Peyer's patch (tissue), 4 donors: ENCODE measurements around the gene DCLK1.

ENCODE experiments used
- POLR2A ChIP-seq, 2 donors: fragments of 450-650 bp; IDR thresholded peaks; one replicate each; pipeline ENCODE4 v1.5.1; 2017; ENCODE audit warnings: antibody characterized with exemption in 2 of 2, mild to moderate bottlenecking in 2 of 2, moderate library complexity in 2 of 2
- TF ChIP-seq, protein P1 (sequence below), 6 experiments: fragments of 450-650 bp in 4 of 6; fragments of 200-600 bp in 2 of 6; sonication (generic) in 1 of 6; IDR thresholded peaks; one replicate each; pipeline ENCODE4 v1.5.1; 2017 to 2019; ENCODE audit warnings: antibody characterized with exemption in 6 of 6, mild to moderate bottlenecking in 3 of 6, moderate library complexity in 1 of 6

DNA sequence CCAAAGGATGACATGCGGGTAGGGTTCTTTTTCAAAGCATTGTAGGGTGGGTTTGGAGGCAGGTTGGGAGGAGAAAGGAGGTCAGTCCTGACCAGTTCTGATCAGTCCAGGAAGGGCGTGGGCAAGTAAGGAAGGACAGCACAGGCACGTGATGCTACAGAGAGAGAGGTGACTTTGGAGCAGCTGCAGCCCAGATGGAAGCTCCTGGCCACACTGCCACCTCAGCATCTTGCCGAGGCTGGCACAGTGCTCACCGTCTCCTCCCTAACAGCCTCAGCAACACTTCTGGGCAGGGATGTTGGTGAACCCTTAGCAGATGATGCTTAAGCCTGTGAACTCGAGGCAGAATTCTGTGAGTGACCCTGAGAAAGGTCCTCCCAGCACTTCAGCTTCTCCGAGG lies 155.1 kb downstream of the DCLK1 start:
- TF ChIP-seq, protein P1, sequence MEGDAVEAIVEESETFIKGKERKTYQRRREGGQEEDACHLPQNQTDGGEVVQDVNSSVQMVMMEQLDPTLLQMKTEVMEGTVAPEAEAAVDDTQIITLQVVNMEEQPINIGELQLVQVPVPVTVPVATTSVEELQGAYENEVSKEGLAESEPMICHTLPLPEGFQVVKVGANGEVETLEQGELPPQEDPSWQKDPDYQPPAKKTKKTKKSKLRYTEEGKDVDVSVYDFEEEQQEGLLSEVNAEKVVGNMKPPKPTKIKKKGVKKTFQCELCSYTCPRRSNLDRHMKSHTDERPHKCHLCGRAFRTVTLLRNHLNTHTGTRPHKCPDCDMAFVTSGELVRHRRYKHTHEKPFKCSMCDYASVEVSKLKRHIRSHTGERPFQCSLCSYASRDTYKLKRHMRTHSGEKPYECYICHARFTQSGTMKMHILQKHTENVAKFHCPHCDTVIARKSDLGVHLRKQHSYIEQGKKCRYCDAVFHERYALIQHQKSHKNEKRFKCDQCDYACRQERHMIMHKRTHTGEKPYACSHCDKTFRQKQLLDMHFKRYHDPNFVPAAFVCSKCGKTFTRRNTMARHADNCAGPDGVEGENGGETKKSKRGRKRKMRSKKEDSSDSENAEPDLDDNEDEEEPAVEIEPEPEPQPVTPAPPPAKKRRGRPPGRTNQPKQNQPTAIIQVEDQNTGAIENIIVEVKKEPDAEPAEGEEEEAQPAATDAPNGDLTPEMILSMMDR (IDR thresholded peaks at IDR 0.05) = no peak
- TF ChIP-seq POLR2A (IDR thresholded peaks at IDR 0.05) = no peak
